HepG2 (cell line): ENCODE data around the gene FAM83E. TPM values are rescaled to one million over a fixed set of nuclear protein-coding genes. Genes with fewer than 3 reads are reported as not detected.

ENCODE experiments used
- AHR ChIP-seq: IDR thresholded peaks from 2 replicates; pipeline ENCODE4 v1.6.1; 2018; ENCODE audit warnings: missing genetic modification reagents, missing compliant biosample characterization
- FIP1L1 ChIP-seq: fragments of 200-400 bp; formaldehyde crosslinking; IDR thresholded peaks from 2 replicates; pipeline ENCODE4 v1.6.1; 2018; ENCODE audit warnings: low read depth, mild to moderate bottlenecking, low read length, moderate library complexity, borderline replicate concordance; ENCODE audit not compliant: insufficient read depth
- GABPB1 ChIP-seq: IDR thresholded peaks from 2 replicates; pipeline ENCODE4 v1.6.1; 2016; ENCODE audit warnings: mild to moderate bottlenecking, missing genetic modification reagents, moderate library complexity, missing compliant biosample characterization
- HDAC1 ChIP-seq: sonication (generic); formaldehyde crosslinking; IDR thresholded peaks from 2 replicates; pipeline ENCODE4 v1.5.1; 2020; ENCODE audit warnings: mild to moderate bottlenecking, missing genetic modification reagents
- HNRNPK ChIP-seq: fragments of 200-400 bp; formaldehyde crosslinking; IDR thresholded peaks from 2 replicates; pipeline ENCODE4 v1.6.1; 2018; ENCODE audit warnings: low read length, low read depth, moderate library complexity, mild to moderate bottlenecking; ENCODE audit not compliant: poor library complexity, severe bottlenecking
- KLF9 ChIP-seq: IDR thresholded peaks from 2 replicates; pipeline ENCODE4 v1.6.1; 2016; ENCODE audit warnings: low read depth
- PHF21A ChIP-seq: sonication (generic); formaldehyde crosslinking; IDR thresholded peaks from 2 replicates; pipeline ENCODE4 v1.5.0; 2020; ENCODE audit warnings: mild to moderate bottlenecking, missing genetic modification reagents
- RXRA ChIP-seq: sonication (generic); formaldehyde crosslinking; IDR thresholded peaks from 2 replicates; pipeline ENCODE4 v1.5.1; 2020; ENCODE audit warnings: missing genetic modification reagents
- SIX1 ChIP-seq: sonication (generic); formaldehyde crosslinking; IDR thresholded peaks from 2 replicates; pipeline ENCODE4 v1.4.0; 2020; ENCODE audit warnings: missing genetic modification reagents, borderline replicate concordance
- SP1 ChIP-seq, 2 experiments: fragments of 450-650 bp in 1 of 2; sonication (generic) in 1 of 2; formaldehyde crosslinking in 1 of 2; IDR thresholded peaks; 2 replicates each; pipeline versions ENCODE4 v1.4.0 to v1.6.1; 2016 to 2020; ENCODE audit warnings: missing genetic modification reagents in 1 of 2
- SP4 ChIP-seq: sonication (generic); formaldehyde crosslinking; IDR thresholded peaks from 2 replicates; pipeline ENCODE4 v1.8.1; 2023; ENCODE audit warnings: mild to moderate bottlenecking, missing genetic modification reagents
- THAP11 ChIP-seq: IDR thresholded peaks from 2 replicates; pipeline ENCODE4 v1.6.1; 2016; ENCODE audit warnings: missing biosample characterization, missing genetic modification reagents
- ZMYM3 ChIP-seq: sonication (generic); formaldehyde crosslinking; IDR thresholded peaks from 2 replicates; pipeline ENCODE4 v1.5.1; 2020; ENCODE audit warnings: mild to moderate bottlenecking, missing genetic modification reagents
- ZNF17 ChIP-seq: sonication (generic); formaldehyde crosslinking; IDR thresholded peaks from 2 replicates; pipeline ENCODE4 v1.5.0; 2020; ENCODE audit warnings: mild to moderate bottlenecking, missing genetic modification reagents
- ZNF337 ChIP-seq: sonication (generic); formaldehyde crosslinking; IDR thresholded peaks from 2 replicates; pipeline ENCODE4 v1.5.1; 2020; ENCODE audit warnings: missing genetic modification reagents, low read depth, mild to moderate bottlenecking, borderline replicate concordance
- ZNF367 ChIP-seq: sonication (generic); formaldehyde crosslinking; IDR thresholded peaks from 2 replicates; pipeline ENCODE4 v1.4.0; 2020; ENCODE audit warnings: missing genetic modification reagents, borderline replicate concordance
- ZNF567 ChIP-seq: sonication (generic); formaldehyde crosslinking; IDR thresholded peaks from 2 replicates; pipeline ENCODE4 v1.8.1; 2023; ENCODE audit warnings: mild to moderate bottlenecking, missing genetic modification reagents, borderline replicate concordance
- ZNF878 ChIP-seq: sonication (generic); formaldehyde crosslinking; IDR thresholded peaks from 2 replicates; pipeline ENCODE4 v1.8.1; 2023; ENCODE audit warnings: mild to moderate bottlenecking, missing genetic modification reagents, moderate library complexity
- ZNF891 ChIP-seq: sonication (generic); formaldehyde crosslinking; IDR thresholded peaks from 2 replicates; pipeline ENCODE4 v1.5.0; 2020; ENCODE audit warnings: mild to moderate bottlenecking, missing genetic modification reagents
- polyA plus RNA-seq, 8 experiments: library from polyadenylated mRNA; depleted of rRNA in 3 of 8; stranded (reverse) in 7 of 8; unstranded in 1 of 8; fragments of >200 nt; fragmentation: Illumina TruSeq in 4 of 8; extraction: Trizol in 4 of 8; gene quantifications; 2 replicates each; pipeline versions ENCODE4 v1.2.1 to v1.2.3, GENCODE V29; 2011 to 2016; ENCODE audit warnings: low read depth in 4 of 8, missing spikeins in 1 of 8, mixed read lengths in 1 of 8; ENCODE audit not compliant: insufficient read depth in 1 of 8
- total RNA-seq, 5 experiments: library from RNA; depleted of rRNA; stranded (reverse); fragments of >200 nt; fragmentation: Illumina TruSeq; extraction: Trizol; gene quantifications; 2 replicates each; pipeline ENCODE4 v1.2.3, GENCODE V29; 2016; ENCODE audit warnings: low read depth in 1 of 5
- TF ChIP-seq, protein P1 (sequence below): sonication (generic); formaldehyde crosslinking; IDR thresholded peaks from 2 replicates; pipeline ENCODE4 v1.5.0; 2020; ENCODE audit warnings: missing genetic modification reagents, mild to moderate bottlenecking, borderline replicate concordance
- TF ChIP-seq, protein P2 (sequence below): sonication (generic); IDR thresholded peaks from 2 replicates; pipeline ENCODE4 v1.6.1; 2016; ENCODE audit warnings: low read depth, borderline replicate concordance
- TF ChIP-seq, protein P3 (sequence below): sonication (generic); formaldehyde crosslinking; IDR thresholded peaks from 2 replicates; pipeline ENCODE4 v1.9.0; 2021; ENCODE audit warnings: missing genetic modification reagents, borderline replicate concordance
- TF ChIP-seq, protein P4 (sequence below): IDR thresholded peaks from 2 replicates; pipeline ENCODE4 v1.6.1; 2018; ENCODE audit warnings: missing genetic modification reagents
- TF ChIP-seq, protein P5 (sequence below), 2 experiments: sonication (generic) in 1 of 2; formaldehyde crosslinking in 1 of 2; IDR thresholded peaks; 2 replicates each; pipeline versions ENCODE4 v1.5.1 to v1.6.1; 2011 to 2020; ENCODE audit warnings: borderline replicate concordance in 1 of 2, low read depth in 1 of 2, low read length in 1 of 2, mild to moderate bottlenecking in 1 of 2, missing genetic modification reagents in 1 of 2, moderate library complexity in 1 of 2

Gene FAM83E
- total and polyA plus RNA-seq, 2 of the 13 experiments (the other 11 are each of a cell fraction or from before 2014, with no cell fraction given), result 0.18 to 0.60 TPM

DNA sequence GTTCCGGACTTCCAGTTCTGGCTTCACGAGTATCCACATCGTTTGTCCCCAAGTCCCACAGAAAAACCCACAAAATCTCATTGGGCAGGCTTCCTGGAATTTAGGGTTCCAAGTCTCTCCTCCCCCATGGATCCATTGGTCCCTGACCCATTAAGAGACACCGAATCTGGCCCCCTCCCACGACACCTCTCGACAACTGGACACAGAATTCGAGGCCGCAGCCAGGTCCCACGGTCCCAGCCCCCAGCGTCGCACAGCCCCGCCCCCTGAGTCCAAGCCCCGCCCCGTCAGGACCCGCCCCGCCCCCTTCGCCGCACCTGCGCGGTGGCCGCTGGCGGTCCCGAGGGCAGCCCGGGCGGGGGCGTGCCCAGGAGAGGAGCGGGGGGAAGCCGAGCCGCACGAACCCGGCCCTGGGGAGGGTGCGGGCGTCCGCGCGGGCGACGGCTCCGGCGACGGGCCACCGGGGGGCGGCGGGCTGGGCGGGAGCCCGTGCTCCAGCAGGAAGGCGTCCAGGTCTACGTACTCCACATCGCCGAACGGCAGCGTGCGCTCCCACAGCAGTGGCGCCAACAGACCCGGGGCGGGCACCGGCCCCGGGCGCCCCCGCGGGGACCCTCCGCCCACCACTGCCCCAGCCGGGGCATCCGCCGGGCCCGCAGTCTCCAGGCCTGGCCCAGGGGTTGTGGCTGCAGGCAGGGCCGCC is 20.5 kb upstream of the FAM83E start (continued):
- TF ChIP-seq, protein P1, sequence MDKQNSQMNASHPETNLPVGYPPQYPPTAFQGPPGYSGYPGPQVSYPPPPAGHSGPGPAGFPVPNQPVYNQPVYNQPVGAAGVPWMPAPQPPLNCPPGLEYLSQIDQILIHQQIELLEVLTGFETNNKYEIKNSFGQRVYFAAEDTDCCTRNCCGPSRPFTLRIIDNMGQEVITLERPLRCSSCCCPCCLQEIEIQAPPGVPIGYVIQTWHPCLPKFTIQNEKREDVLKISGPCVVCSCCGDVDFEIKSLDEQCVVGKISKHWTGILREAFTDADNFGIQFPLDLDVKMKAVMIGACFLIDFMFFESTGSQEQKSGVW (CRISPR knock-in tag), result no peak
- TF ChIP-seq ZNF567 (CRISPR knock-in tag) (no peak), ZMYM3 (no peak), ZNF17 (CRISPR knock-in tag) (no peak), KLF9 (CRISPR knock-in tag) (no peak), FIP1L1 (no peak), SP1 (IDR thresholded peaks at IDR 0.05) (no peak), SP1 (CRISPR knock-in tag; IDR thresholded peaks at IDR 0.05) (peak; percentile 59; the same call in 1 of the 2 replicates), THAP11 (CRISPR knock-in tag) (no peak; the same call in 1 of the 2 replicates), ZNF891 (CRISPR knock-in tag) (no peak), SIX1 (CRISPR knock-in tag) (no peak), GABPB1 (CRISPR knock-in tag) (0 out of 2 replicates have a peak, but pooled peaks have one; percentile 20), HNRNPK (no peak), SP4 (CRISPR knock-in tag) (no peak), ZNF337 (CRISPR knock-in tag) (no peak), ZNF878 (CRISPR knock-in tag) (no peak), ZNF367 (no peak), PHF21A (CRISPR knock-in tag) (no peak), RXRA (no peak), HDAC1 (CRISPR knock-in tag) (peak; percentile 12), AHR (no peak)
- TF ChIP-seq, protein P2, sequence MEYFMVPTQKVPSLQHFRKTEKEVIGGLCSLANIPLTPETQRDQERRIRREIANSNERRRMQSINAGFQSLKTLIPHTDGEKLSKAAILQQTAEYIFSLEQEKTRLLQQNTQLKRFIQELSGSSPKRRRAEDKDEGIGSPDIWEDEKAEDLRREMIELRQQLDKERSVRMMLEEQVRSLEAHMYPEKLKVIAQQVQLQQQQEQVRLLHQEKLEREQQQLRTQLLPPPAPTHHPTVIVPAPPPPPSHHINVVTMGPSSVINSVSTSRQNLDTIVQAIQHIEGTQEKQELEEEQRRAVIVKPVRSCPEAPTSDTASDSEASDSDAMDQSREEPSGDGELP, result no peak
- TF ChIP-seq, protein P3, sequence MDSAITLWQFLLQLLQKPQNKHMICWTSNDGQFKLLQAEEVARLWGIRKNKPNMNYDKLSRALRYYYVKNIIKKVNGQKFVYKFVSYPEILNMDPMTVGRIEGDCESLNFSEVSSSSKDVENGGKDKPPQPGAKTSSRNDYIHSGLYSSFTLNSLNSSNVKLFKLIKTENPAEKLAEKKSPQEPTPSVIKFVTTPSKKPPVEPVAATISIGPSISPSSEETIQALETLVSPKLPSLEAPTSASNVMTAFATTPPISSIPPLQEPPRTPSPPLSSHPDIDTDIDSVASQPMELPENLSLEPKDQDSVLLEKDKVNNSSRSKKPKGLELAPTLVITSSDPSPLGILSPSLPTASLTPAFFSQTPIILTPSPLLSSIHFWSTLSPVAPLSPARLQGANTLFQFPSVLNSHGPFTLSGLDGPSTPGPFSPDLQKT, result no peak
- TF ChIP-seq, protein P4, sequence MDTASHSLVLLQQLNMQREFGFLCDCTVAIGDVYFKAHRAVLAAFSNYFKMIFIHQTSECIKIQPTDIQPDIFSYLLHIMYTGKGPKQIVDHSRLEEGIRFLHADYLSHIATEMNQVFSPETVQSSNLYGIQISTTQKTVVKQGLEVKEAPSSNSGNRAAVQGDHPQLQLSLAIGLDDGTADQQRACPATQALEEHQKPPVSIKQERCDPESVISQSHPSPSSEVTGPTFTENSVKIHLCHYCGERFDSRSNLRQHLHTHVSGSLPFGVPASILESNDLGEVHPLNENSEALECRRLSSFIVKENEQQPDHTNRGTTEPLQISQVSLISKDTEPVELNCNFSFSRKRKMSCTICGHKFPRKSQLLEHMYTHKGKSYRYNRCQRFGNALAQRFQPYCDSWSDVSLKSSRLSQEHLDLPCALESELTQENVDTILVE (CRISPR knock-in tag), result no peak
- TF ChIP-seq, protein P5, sequence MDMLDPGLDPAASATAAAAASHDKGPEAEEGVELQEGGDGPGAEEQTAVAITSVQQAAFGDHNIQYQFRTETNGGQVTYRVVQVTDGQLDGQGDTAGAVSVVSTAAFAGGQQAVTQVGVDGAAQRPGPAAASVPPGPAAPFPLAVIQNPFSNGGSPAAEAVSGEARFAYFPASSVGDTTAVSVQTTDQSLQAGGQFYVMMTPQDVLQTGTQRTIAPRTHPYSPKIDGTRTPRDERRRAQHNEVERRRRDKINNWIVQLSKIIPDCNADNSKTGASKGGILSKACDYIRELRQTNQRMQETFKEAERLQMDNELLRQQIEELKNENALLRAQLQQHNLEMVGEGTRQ (IDR thresholded peaks at IDR 0.05; ENCODE audit: low read depth, low read length), result no peak
- TF ChIP-seq, protein P5 (CRISPR knock-in tag; IDR thresholded peaks at IDR 0.05; ENCODE audit: borderline replicate concordance), result no peak
